Neural progenitor cell (in vitro differentiated cells): ENCODE measurements around the gene PPP2R2C.

ENCODE experiments used
- EZH2 ChIP-seq: fragments of 200-600 bp; sonication (generic); IDR thresholded peaks from 2 replicates; pipeline ENCODE4 v1.6.1; 2017; ENCODE audit warnings: antibody characterized with exemption, mild to moderate bottlenecking, moderate library complexity
- EZH2phosphoT487 ChIP-seq: fragments of 200-600 bp; sonication (generic); IDR thresholded peaks from 2 replicates; pipeline ENCODE4 v1.6.1; 2017; ENCODE audit warnings: antibody characterized with exemption
- TF ChIP-seq, protein P1 (sequence below): fragments of 200-600 bp; sonication (generic); IDR thresholded peaks from 2 replicates; pipeline ENCODE4 v1.5.1; 2017; ENCODE audit warnings: antibody characterized with exemption, mild to moderate bottlenecking

- TF ChIP-seq EZH2phosphoT487 = no peak
- TF ChIP-seq, protein P1, sequence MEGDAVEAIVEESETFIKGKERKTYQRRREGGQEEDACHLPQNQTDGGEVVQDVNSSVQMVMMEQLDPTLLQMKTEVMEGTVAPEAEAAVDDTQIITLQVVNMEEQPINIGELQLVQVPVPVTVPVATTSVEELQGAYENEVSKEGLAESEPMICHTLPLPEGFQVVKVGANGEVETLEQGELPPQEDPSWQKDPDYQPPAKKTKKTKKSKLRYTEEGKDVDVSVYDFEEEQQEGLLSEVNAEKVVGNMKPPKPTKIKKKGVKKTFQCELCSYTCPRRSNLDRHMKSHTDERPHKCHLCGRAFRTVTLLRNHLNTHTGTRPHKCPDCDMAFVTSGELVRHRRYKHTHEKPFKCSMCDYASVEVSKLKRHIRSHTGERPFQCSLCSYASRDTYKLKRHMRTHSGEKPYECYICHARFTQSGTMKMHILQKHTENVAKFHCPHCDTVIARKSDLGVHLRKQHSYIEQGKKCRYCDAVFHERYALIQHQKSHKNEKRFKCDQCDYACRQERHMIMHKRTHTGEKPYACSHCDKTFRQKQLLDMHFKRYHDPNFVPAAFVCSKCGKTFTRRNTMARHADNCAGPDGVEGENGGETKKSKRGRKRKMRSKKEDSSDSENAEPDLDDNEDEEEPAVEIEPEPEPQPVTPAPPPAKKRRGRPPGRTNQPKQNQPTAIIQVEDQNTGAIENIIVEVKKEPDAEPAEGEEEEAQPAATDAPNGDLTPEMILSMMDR = no peak
- TF ChIP-seq EZH2 = no peak
Observed at GRCh38 chr4:6301732-6302442, 170.5 kb downstream of the PPP2R2C start.
